Measurements from ENCODE around the gene BRD4.

The BRD4 gene

GRCh38 chr19:15264933-15265206 lies 67.5 kb downstream of the BRD4 start:
- H3K36me3 ChIP-seq (ENCODE audit: control insufficient read depth, insufficient read depth, low read length), result peaks cover 41% of the 10 kb centered on the region

GRCh38 chr19:15264061-15264932 lies 68.0 kb downstream of the BRD4 start:
- Histone ChIP-seq H3K27ac (ENCODE audit: low read depth, low read length) (peak overlapping the region; percentile 95), H3K36me3 (ENCODE audit: control insufficient read depth, insufficient read depth, low read length) (peaks cover 46% of the 10 kb centered on the region), H3K27me3 (ENCODE audit: control insufficient read depth, insufficient read depth, low read length) (no peaks in the 10 kb centered on the region), H3K4me3 (ENCODE audit: low read length) (no peak overlapping the region), H3K4me1 (ENCODE audit: control insufficient read depth, insufficient read depth, low read length) (peaks cover 33% of the 10 kb centered on the region), H3K9ac (ENCODE audit: low read length) (no peak overlapping the region)

More at GRCh38 chr19:15264933-15265206, 67.5 kb downstream of the BRD4 start:
- H3K9ac ChIP-seq (ENCODE audit: low read length), result no peak overlapping the region
- H3K27me3 ChIP-seq (ENCODE audit: control insufficient read depth, insufficient read depth, low read length), result no peaks in the 10 kb centered on the region
- peaks cover 33% of the 10 kb centered on the region for H3K4me1 ChIP-seq (ENCODE audit: control insufficient read depth, insufficient read depth, low read length)
- peak overlapping the region; percentile 95 for H3K27ac ChIP-seq (ENCODE audit: low read depth, low read length)
- no peak overlapping the region for H3K4me3 ChIP-seq (ENCODE audit: low read length)

DNA sequence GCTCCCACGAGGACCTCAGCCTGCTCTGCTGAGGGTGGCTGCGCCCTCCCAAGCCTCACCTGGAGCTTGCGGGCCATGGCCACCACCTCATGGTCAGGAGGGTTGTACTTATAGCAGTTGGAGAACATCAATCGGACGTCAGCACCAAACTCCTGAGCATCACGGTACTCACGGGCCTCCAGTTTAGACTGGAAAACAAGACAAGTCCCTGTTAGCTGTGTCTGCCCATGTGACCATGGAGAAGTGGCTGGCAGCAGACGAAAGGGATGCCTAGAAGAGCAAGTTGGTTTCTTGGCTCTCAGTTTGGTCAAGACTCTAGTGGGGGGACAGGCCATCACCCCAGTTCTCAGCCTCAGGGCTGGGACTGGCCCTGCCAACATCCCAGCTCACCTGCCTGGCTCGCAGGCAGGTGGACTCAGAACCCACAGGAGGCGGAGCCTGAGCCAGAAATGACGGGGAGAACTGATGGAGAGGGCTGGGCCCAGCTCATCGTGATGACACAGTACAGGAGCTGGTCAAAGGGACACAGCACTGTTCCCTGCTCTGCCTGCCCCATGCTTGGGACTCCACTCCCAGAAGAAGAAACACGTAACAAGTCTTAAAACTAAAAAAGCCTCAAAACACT lies 68.9 kb downstream of the BRD4 start:
- Histone ChIP-seq H3K27me3 (ENCODE audit: control insufficient read depth, insufficient read depth, low read length) (no peaks in the 10 kb centered on the region), H3K9ac (ENCODE audit: low read length) (no peak overlapping the region), H3K36me3 (ENCODE audit: control insufficient read depth, insufficient read depth, low read length) (peaks cover 52% of the 10 kb centered on the region), H3K4me3 (ENCODE audit: low read length) (no peak overlapping the region), H3K4me1 (ENCODE audit: control insufficient read depth, insufficient read depth, low read length) (peaks cover 33% of the 10 kb centered on the region), H3K27ac (ENCODE audit: low read depth, low read length) (peak overlapping the region; percentile 95)

DNA sequence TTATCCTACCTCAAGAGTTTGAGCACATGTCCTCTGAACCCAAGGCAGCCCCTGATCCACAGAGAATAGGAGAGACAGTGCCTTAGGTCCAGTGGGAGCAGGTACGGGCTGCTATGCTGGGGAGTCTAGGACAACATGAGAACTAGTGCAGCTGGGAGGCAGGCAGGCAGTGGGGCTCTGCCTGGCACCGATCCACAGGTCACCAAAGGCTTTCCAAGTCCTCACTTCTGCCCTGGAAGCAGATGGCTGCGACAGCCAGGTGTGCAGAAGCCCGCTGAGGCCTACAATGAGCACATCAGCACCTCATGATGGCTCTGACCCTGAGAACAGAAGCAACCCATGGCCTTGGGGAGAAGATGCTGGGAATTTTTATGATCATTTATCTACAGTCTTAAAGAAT lies 70.3 kb downstream of the BRD4 start:
- Histone ChIP-seq H3K9ac (ENCODE audit: low read length) (no peak overlapping the region), H3K4me1 (ENCODE audit: control insufficient read depth, insufficient read depth, low read length) (peaks cover 30% of the 10 kb centered on the region), H3K27me3 (ENCODE audit: control insufficient read depth, insufficient read depth, low read length) (no peaks in the 10 kb centered on the region), H3K27ac (ENCODE audit: low read depth, low read length) (no peak overlapping the region), H3K4me3 (ENCODE audit: low read length) (no peak overlapping the region), H3K36me3 (ENCODE audit: control insufficient read depth, insufficient read depth, low read length) (peaks cover 63% of the 10 kb centered on the region)

GRCh38 chr19:15260939-15261338 lies 71.4 kb downstream of the BRD4 start:
- Histone ChIP-seq H3K4me1 (ENCODE audit: control insufficient read depth, insufficient read depth, low read length) (peaks cover 24% of the 10 kb centered on the region), H3K9ac (ENCODE audit: low read length) (no peak overlapping the region), H3K4me3 (ENCODE audit: low read length) (no peak overlapping the region), H3K27me3 (ENCODE audit: control insufficient read depth, insufficient read depth, low read length) (no peaks in the 10 kb centered on the region), H3K36me3 (ENCODE audit: control insufficient read depth, insufficient read depth, low read length) (peaks cover 67% of the 10 kb centered on the region), H3K27ac (ENCODE audit: low read depth, low read length) (no peak overlapping the region)

DNA sequence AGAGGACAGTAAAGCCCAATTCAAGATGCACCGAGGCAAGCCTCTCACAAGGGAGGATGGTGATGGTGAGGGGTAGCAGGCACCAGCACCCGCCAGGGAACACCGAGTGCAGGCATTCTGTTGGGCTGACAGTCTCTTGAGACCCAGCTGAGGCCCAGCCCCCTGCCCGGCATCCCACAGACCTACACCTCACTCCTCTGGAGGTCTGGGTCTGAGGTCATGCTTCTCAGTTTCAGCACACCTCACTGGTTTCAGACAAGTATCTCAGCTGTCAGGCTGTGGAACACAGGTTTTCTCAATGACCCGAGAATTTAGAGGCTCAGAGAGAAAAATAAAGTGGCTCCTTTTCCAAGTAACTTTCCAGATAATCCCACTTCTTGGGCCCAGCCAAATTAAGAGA lies 72.4 kb downstream of the BRD4 start:
- Histone ChIP-seq H3K9ac (ENCODE audit: low read length) (no peak overlapping the region), H3K27ac (ENCODE audit: low read depth, low read length) (no peak overlapping the region), H3K4me3 (ENCODE audit: low read length) (no peak overlapping the region), H3K36me3 (ENCODE audit: control insufficient read depth, insufficient read depth, low read length) (peaks cover 76% of the 10 kb centered on the region), H3K27me3 (ENCODE audit: control insufficient read depth, insufficient read depth, low read length) (no peaks in the 10 kb centered on the region), H3K4me1 (ENCODE audit: control insufficient read depth, insufficient read depth, low read length) (peaks cover 14% of the 10 kb centered on the region)

GRCh38 chr19:15257782-15258181 lies 74.6 kb downstream of the BRD4 start:
- H3K4me3 ChIP-seq (ENCODE audit: low read length), result no peak overlapping the region
- H3K9ac ChIP-seq (ENCODE audit: low read length), result peak overlapping the region; percentile 49
- peaks cover 74% of the 10 kb centered on the region for H3K36me3 ChIP-seq (ENCODE audit: control insufficient read depth, insufficient read depth, low read length)
- no peak overlapping the region for H3K27ac ChIP-seq (ENCODE audit: low read depth, low read length)
- no peaks in the 10 kb centered on the region for H3K4me1 ChIP-seq (ENCODE audit: control insufficient read depth, insufficient read depth, low read length)
- H3K27me3 ChIP-seq (ENCODE audit: control insufficient read depth, insufficient read depth, low read length), result no peaks in the 10 kb centered on the region

- peaks cover 74% of the 10 kb centered on the region for H3K36me3 ChIP-seq (ENCODE audit: control insufficient read depth, insufficient read depth, low read length)
Measured at GRCh38 chr19:15256708-15257331, 75.5 kb downstream of the BRD4 start.

DNA sequence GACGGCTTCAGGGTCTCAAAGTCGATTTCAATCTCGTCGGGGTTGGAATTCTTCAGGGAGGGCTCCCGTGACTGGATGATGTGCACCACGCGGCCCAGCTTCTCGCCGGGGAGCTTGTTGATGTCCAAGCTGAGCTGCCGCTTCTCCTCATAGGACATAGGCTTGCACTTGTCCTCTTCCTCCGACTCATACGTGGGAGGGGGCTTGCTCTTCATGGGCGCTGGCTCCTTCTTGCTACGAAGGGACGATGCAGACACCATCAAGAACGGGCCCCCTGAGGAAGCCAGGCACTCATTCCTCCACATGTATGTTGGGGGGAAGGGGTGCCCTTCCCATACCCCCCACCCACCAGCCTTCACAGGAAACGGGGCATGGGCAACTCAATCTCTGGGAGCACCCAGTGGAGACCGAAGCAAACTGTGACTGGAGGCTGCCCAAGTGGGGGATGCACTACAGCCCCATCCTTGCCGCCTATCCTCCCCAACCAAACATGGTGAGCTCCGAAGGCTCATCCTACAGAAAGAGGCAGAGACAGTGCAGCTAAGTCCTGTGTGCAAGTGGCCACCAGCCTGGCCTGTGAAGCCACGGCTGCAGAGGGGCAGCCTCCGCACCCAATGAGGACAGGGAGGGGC lies 76.9 kb downstream of the BRD4 start:
- Histone ChIP-seq H3K4me3 (ENCODE audit: low read length) (no peak overlapping the region), H3K27ac (ENCODE audit: low read depth, low read length) (no peak overlapping the region), H3K4me1 (ENCODE audit: control insufficient read depth, insufficient read depth, low read length) (peaks cover 17% of the 10 kb centered on the region), H3K27me3 (ENCODE audit: control insufficient read depth, insufficient read depth, low read length) (no peaks in the 10 kb centered on the region), H3K9ac (ENCODE audit: low read length) (no peak overlapping the region), H3K36me3 (ENCODE audit: control insufficient read depth, insufficient read depth, low read length) (peaks cover 74% of the 10 kb centered on the region)

More at GRCh38 chr19:15256708-15257331, 75.5 kb downstream of the BRD4 start:
- no peaks in the 10 kb centered on the region for H3K27me3 ChIP-seq (ENCODE audit: control insufficient read depth, insufficient read depth, low read length)
- no peak overlapping the region for H3K9ac ChIP-seq (ENCODE audit: low read length)
- H3K4me1 ChIP-seq (ENCODE audit: control insufficient read depth, insufficient read depth, low read length), result peaks cover 9% of the 10 kb centered on the region
- H3K4me3 ChIP-seq (ENCODE audit: low read length), result no peak overlapping the region
- no peak overlapping the region for H3K27ac ChIP-seq (ENCODE audit: low read depth, low read length)

- H3K4me1 ChIP-seq (ENCODE audit: control insufficient read depth, insufficient read depth, low read length), result peaks cover 26% of the 10 kb centered on the region
- H3K27me3 ChIP-seq (ENCODE audit: control insufficient read depth, insufficient read depth, low read length), result no peaks in the 10 kb centered on the region
- no peak overlapping the region for H3K9ac ChIP-seq (ENCODE audit: low read length)
- peaks cover 66% of the 10 kb centered on the region for H3K36me3 ChIP-seq (ENCODE audit: control insufficient read depth, insufficient read depth, low read length)
- no peak overlapping the region for H3K4me3 ChIP-seq (ENCODE audit: low read length)
- H3K27ac ChIP-seq (ENCODE audit: low read depth, low read length), result no peak overlapping the region
Measured at GRCh38 chr19:15254547-15254946, 77.8 kb downstream of the BRD4 start.

- H3K27me3 ChIP-seq (ENCODE audit: control insufficient read depth, insufficient read depth, low read length), result no peaks in the 10 kb centered on the region
- peaks cover 55% of the 10 kb centered on the region for H3K36me3 ChIP-seq (ENCODE audit: control insufficient read depth, insufficient read depth, low read length)
- no peak overlapping the region for H3K27ac ChIP-seq (ENCODE audit: low read depth, low read length)
- H3K4me3 ChIP-seq (ENCODE audit: low read length), result no peak overlapping the region
- H3K4me1 ChIP-seq (ENCODE audit: control insufficient read depth, insufficient read depth, low read length), result peaks cover 35% of the 10 kb centered on the region
- no peak overlapping the region for H3K9ac ChIP-seq (ENCODE audit: low read length)
Measured at GRCh38 chr19:15253513-15253912, 78.8 kb downstream of the BRD4 start.

DNA sequence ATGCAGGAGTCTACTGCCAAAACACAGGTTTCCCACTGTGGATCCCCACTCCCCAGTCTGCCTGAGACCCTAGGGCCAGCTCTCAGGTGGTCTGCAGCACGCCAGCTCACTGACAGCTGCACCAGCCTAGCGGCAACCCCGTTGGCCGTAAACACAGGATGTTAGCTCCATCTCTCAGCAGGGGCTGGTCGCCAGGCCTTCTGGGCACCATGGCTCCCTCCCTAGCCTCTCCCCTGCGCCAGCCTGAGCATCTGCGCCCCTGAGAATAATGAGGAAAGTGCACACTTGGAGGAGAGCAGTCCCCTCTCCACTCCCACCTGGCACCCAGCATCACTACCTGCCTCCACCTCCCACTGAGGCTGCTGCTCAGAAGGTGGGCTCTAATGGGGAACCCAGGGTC lies 79.3 kb downstream of the BRD4 start:
- H3K36me3 ChIP-seq (ENCODE audit: control insufficient read depth, insufficient read depth, low read length), result peaks cover 53% of the 10 kb centered on the region
- peaks cover 39% of the 10 kb centered on the region for H3K4me1 ChIP-seq (ENCODE audit: control insufficient read depth, insufficient read depth, low read length)

More for the DNA sequence above, 79.3 kb downstream of the BRD4 start:
- H3K27me3 ChIP-seq (ENCODE audit: control insufficient read depth, insufficient read depth, low read length), result no peaks in the 10 kb centered on the region
- no peak overlapping the region for H3K4me3 ChIP-seq (ENCODE audit: low read length)
- H3K27ac ChIP-seq (ENCODE audit: low read depth, low read length), result no peak overlapping the region
- H3K9ac ChIP-seq (ENCODE audit: low read length), result no peak overlapping the region
